ENCODE results near the gene CGN. TPM values are rescaled to one million over a fixed set of nuclear protein-coding genes. Genes with fewer than 3 reads are reported as not detected.

Gene CGN
- total and polyA plus RNA-seq, 5 donors from 2014 or later: 0.37 to 1.2 (median 0.37) TPM; not detected in 2

GRCh38 chr1:151537112-151537511, 25.9 kb downstream of the CGN start:
- Histone ChIP-seq H3K27ac (ENCODE audit: insufficient read depth, low read length, poor library complexity, severe bottlenecking) (no peak overlapping the region), H3K4me3 (ENCODE audit: low read depth, low read length) (no peak overlapping the region), H3K9me3 (ENCODE audit: control insufficient read depth in 2 of 2, low read length in 2 of 2) (no peaks in the 10 kb centered on the region), H3K36me3 (ENCODE audit: control insufficient read depth, insufficient read depth, low read length) (no peaks in the 10 kb centered on the region), H3K4me1 (ENCODE audit: control insufficient read depth, insufficient read depth, low read length, poor library complexity, severe bottlenecking) (peaks cover 24% of the 10 kb centered on the region), H3K27me3 (ENCODE audit: control insufficient read depth, insufficient read depth, low read length) (peaks cover 3% of the 10 kb centered on the region)
- no peak overlapping the region for H3K4me3 Mint-ChIP-seq
- peaks cover 0 to 1% (median 0%) of the 10 kb centered on the region in 7 donors for H3K9me3 Mint-ChIP-seq
- ATAC-seq (ENCODE audit: low read depth in 2 of 2): no peak
- no peak for DNase-seq
- no peak overlapping the region for H3K27ac Mint-ChIP-seq
- H3K36me3 Mint-ChIP-seq: peaks cover under 1% of the 10 kb centered on the region
- H3K4me1 Mint-ChIP-seq: peaks cover 6 to 26% (median 17%) of the 10 kb centered on the region in 4 donors
- H3K27me3 Mint-ChIP-seq: no peaks in the 10 kb centered on the region

- Histone ChIP-seq H3K4me3 (ENCODE audit: low read depth, low read length) (peak overlapping the region; percentile 72), H3K9me3 (ENCODE audit: control insufficient read depth in 2 of 2, low read length in 2 of 2) (no peaks in the 10 kb centered on the region), H3K36me3 (ENCODE audit: control insufficient read depth, insufficient read depth, low read length) (no peaks in the 10 kb centered on the region), H3K27ac (ENCODE audit: insufficient read depth, low read length, poor library complexity, severe bottlenecking) (no peak overlapping the region), H3K4me1 (ENCODE audit: control insufficient read depth, insufficient read depth, low read length, poor library complexity, severe bottlenecking) (peaks cover 24% of the 10 kb centered on the region), H3K27me3 (ENCODE audit: control insufficient read depth, insufficient read depth, low read length) (peaks cover 3% of the 10 kb centered on the region)
- peak in 2 of 3 donors; percentile 26 to 86 for DNase-seq
- Mint-ChIP-seq H3K36me3 (no peaks in the 10 kb centered on the region), H3K4me3 (peak overlapping the region; percentile 98 to 99 (median 98)), H3K27me3 (no peaks in the 10 kb centered on the region), H3K27ac (peak overlapping the region in 2 of 3 donors; percentile 93 to 96), H3K4me1 (peaks cover 9 to 35% (median 21%) of the 10 kb centered on the region in 4 donors), H3K9me3 (peaks cover 0 to 1% (median 0%) of the 10 kb centered on the region in 7 donors)
- ATAC-seq (ENCODE audit: low read depth in 2 of 2): peak in 1 of 2 donors; percentile 9
Measured at GRCh38 chr1:151539321-151540020, 28.3 kb downstream of the CGN start.

- no peaks in the 10 kb centered on the region for H3K36me3 Mint-ChIP-seq
- peaks cover 0 to 1% (median 0%) of the 10 kb centered on the region in 7 donors for H3K9me3 Mint-ChIP-seq
- Histone ChIP-seq H3K27ac (ENCODE audit: insufficient read depth, low read length, poor library complexity, severe bottlenecking) (peak within 1 kb of the TSS; percentile 55), H3K4me3 (ENCODE audit: low read depth, low read length) (peak within 1 kb of the TSS; percentile 72), H3K27me3 (ENCODE audit: control insufficient read depth, insufficient read depth, low read length) (peaks cover 3% of the 10 kb centered on the region), H3K36me3 (ENCODE audit: control insufficient read depth, insufficient read depth, low read length) (no peaks in the 10 kb centered on the region), H3K4me1 (ENCODE audit: control insufficient read depth, insufficient read depth, low read length, poor library complexity, severe bottlenecking) (peaks cover 24% of the 10 kb centered on the region), H3K9me3 (ENCODE audit: control insufficient read depth in 2 of 2, low read length in 2 of 2) (no peaks in the 10 kb centered on the region)
- peak within 1 kb of the TSS; percentile 80 to 96 (median 93) for H3K27ac Mint-ChIP-seq
- H3K4me1 Mint-ChIP-seq: peaks cover 9 to 35% (median 21%) of the 10 kb centered on the region in 4 donors
- H3K4me3 Mint-ChIP-seq: peak within 1 kb of the TSS; percentile 98 to 99 (median 98)
- peak; percentile 92 to 96 (median 93) for DNase-seq
- ATAC-seq (ENCODE audit: low read depth in 2 of 2): peak; percentile 99
- no peaks in the 10 kb centered on the region for H3K27me3 Mint-ChIP-seq
Measured at GRCh38 chr1:151540021-151540981, 29.1 kb downstream of the CGN start, which contains the start of gene TUFT1. Gene TUFT1, plus strand, starts transcription at chr1:151540309. Its CDS starts 58 bp downstream, at chr1:151540367.

GRCh38 chr1:151540982-151541377, 29.8 kb downstream of the CGN start:
- no peaks in the 10 kb centered on the region for H3K36me3 Mint-ChIP-seq
- H3K27ac Mint-ChIP-seq: peak overlapping the region; percentile 80 to 96 (median 93)
- no peak for DNase-seq

GRCh38 chr1:151541752-151542151, 30.6 kb downstream of the CGN start:
- Mint-ChIP-seq H3K27me3 (no peaks in the 10 kb centered on the region), H3K27ac (peak overlapping the region in 1 of 3 donors; percentile 76), H3K36me3 (peaks cover 5% of the 10 kb centered on the region), H3K9me3 (peaks cover 0 to 1% (median 0%) of the 10 kb centered on the region in 7 donors), H3K4me1 (peaks cover 9 to 35% (median 21%) of the 10 kb centered on the region in 4 donors), H3K4me3 (peak overlapping the region; percentile 98 to 99 (median 98))
- Histone ChIP-seq H3K4me3 (ENCODE audit: low read depth, low read length) (peak overlapping the region; percentile 66), H3K27me3 (ENCODE audit: control insufficient read depth, insufficient read depth, low read length) (peaks cover 3% of the 10 kb centered on the region), H3K36me3 (ENCODE audit: control insufficient read depth, insufficient read depth, low read length) (no peaks in the 10 kb centered on the region), H3K9me3 (ENCODE audit: control insufficient read depth in 2 of 2, low read length in 2 of 2) (no peaks in the 10 kb centered on the region), H3K4me1 (ENCODE audit: control insufficient read depth, insufficient read depth, low read length, poor library complexity, severe bottlenecking) (peaks cover 24% of the 10 kb centered on the region), H3K27ac (ENCODE audit: insufficient read depth, low read length, poor library complexity, severe bottlenecking) (no peak overlapping the region)
- ATAC-seq (ENCODE audit: low read depth in 2 of 2) (no peak), DNase-seq (no peak)

More at GRCh38 chr1:151540982-151541377, 29.8 kb downstream of the CGN start:
- peaks cover 3% of the 10 kb centered on the region for H3K27me3 ChIP-seq (ENCODE audit: control insufficient read depth, insufficient read depth, low read length)
- peaks cover 0 to 1% (median 0%) of the 10 kb centered on the region in 7 donors for H3K9me3 Mint-ChIP-seq
- no peaks in the 10 kb centered on the region for H3K9me3 ChIP-seq (ENCODE audit: control insufficient read depth in 2 of 2, low read length in 2 of 2)
- H3K4me3 Mint-ChIP-seq: peak overlapping the region; percentile 98 to 99 (median 98)
- peak overlapping the region; percentile 66 for H3K4me3 ChIP-seq (ENCODE audit: low read depth, low read length)
- H3K27ac ChIP-seq (ENCODE audit: insufficient read depth, low read length, poor library complexity, severe bottlenecking): no peak overlapping the region
- H3K4me1 Mint-ChIP-seq: peaks cover 9 to 35% (median 21%) of the 10 kb centered on the region in 4 donors
- no peaks in the 10 kb centered on the region for H3K36me3 ChIP-seq (ENCODE audit: control insufficient read depth, insufficient read depth, low read length)
- peaks cover 24% of the 10 kb centered on the region for H3K4me1 ChIP-seq (ENCODE audit: control insufficient read depth, insufficient read depth, low read length, poor library complexity, severe bottlenecking)
- ATAC-seq (ENCODE audit: low read depth in 2 of 2): no peak
- H3K27me3 Mint-ChIP-seq: no peaks in the 10 kb centered on the region

GRCh38 chr1:151542710-151543129, 31.5 kb downstream of the CGN start:
- no peak overlapping the region for H3K4me3 ChIP-seq (ENCODE audit: low read depth, low read length)
- Mint-ChIP-seq H3K9me3 (peaks cover 0 to 1% (median 0%) of the 10 kb centered on the region in 7 donors), H3K4me3 (peak overlapping the region in 2 of 4 donors; percentile 86 to 99), H3K27ac (no peak overlapping the region), H3K27me3 (no peaks in the 10 kb centered on the region), H3K36me3 (peaks cover 11% of the 10 kb centered on the region), H3K4me1 (peaks cover 9 to 40% (median 26%) of the 10 kb centered on the region in 4 donors)
- H3K9me3 ChIP-seq (ENCODE audit: control insufficient read depth in 2 of 2, low read length in 2 of 2): no peaks in the 10 kb centered on the region
- ATAC-seq (ENCODE audit: low read depth in 2 of 2): no peak
- peaks cover 3% of the 10 kb centered on the region for H3K27me3 ChIP-seq (ENCODE audit: control insufficient read depth, insufficient read depth, low read length)
- peaks cover 24% of the 10 kb centered on the region for H3K4me1 ChIP-seq (ENCODE audit: control insufficient read depth, insufficient read depth, low read length, poor library complexity, severe bottlenecking)
- H3K36me3 ChIP-seq (ENCODE audit: control insufficient read depth, insufficient read depth, low read length): no peaks in the 10 kb centered on the region
- no peak for DNase-seq
- H3K27ac ChIP-seq (ENCODE audit: insufficient read depth, low read length, poor library complexity, severe bottlenecking): no peak overlapping the region

GRCh38 chr1:151545542-151545941, 34.4 kb downstream of the CGN start:
- Mint-ChIP-seq H3K4me1 (peaks cover 5 to 27% (median 22%) of the 10 kb centered on the region in 4 donors), H3K27me3 (no peaks in the 10 kb centered on the region), H3K36me3 (peaks cover 11% of the 10 kb centered on the region), H3K27ac (no peak overlapping the region), H3K9me3 (no peaks in the 10 kb centered on the region), H3K4me3 (peak overlapping the region in 1 of 4 donors; percentile 25)
- DNase-seq: no peak
- H3K36me3 ChIP-seq (ENCODE audit: control insufficient read depth, insufficient read depth, low read length): no peaks in the 10 kb centered on the region
- peaks cover 3% of the 10 kb centered on the region for H3K27me3 ChIP-seq (ENCODE audit: control insufficient read depth, insufficient read depth, low read length)
- no peak for ATAC-seq (ENCODE audit: low read depth in 2 of 2)
- no peaks in the 10 kb centered on the region for H3K9me3 ChIP-seq (ENCODE audit: control insufficient read depth in 2 of 2, low read length in 2 of 2)
- H3K4me3 ChIP-seq (ENCODE audit: low read depth, low read length): no peak overlapping the region
- H3K4me1 ChIP-seq (ENCODE audit: control insufficient read depth, insufficient read depth, low read length, poor library complexity, severe bottlenecking): peaks cover 13% of the 10 kb centered on the region
- no peak overlapping the region for H3K27ac ChIP-seq (ENCODE audit: insufficient read depth, low read length, poor library complexity, severe bottlenecking)

Data from CD4-positive, CD25-positive, alpha-beta regulatory T cell (primary cell).